Colonic mucosa (tissue), 4 donors: Measurements from ENCODE around the gene JAKMIP1. TPM values are rescaled to one million over a fixed set of nuclear protein-coding genes. Genes with fewer than 3 reads are reported as not detected.
"Not testable (repeated sequence)": the region's sequence is repeated elsewhere in the genome, so short reads cannot be mapped to it uniquely, and the experiment has no call there.

Experiments used
- DNase-seq: peaks from one replicate; pipeline ENCODE4 v3.0.0-alpha.2; 2020
- H3K27ac ChIP-seq: fragments of 200-600 bp; one replicate; pipeline ENCODE4 v1.8.0; 2021
- H3K27me3 ChIP-seq: fragments of 200-600 bp; one replicate; pipeline ENCODE4 v1.8.0; 2021
- H3K36me3 ChIP-seq: fragments of 200-600 bp; one replicate; pipeline ENCODE4 v1.8.0; 2021
- H3K4me1 ChIP-seq: fragments of 200-600 bp; one replicate; pipeline ENCODE4 v1.8.0; 2021; ENCODE audit warnings: mild to moderate bottlenecking
- H3K4me3 ChIP-seq: fragments of 200-600 bp; one replicate; pipeline ENCODE4 v1.8.0; 2021
- H3K9ac ChIP-seq, 2 donors: one replicate each; pipeline ENCODE4 v1.7.0; 2013; ENCODE audit warnings: control low read depth in 2 of 2, low read depth in 2 of 2, low read length in 2 of 2
- H3K9me3 ChIP-seq: fragments of 200-600 bp; one replicate; pipeline ENCODE4 v1.8.0; 2021
- CTCF ChIP-seq: fragments of 200-600 bp; IDR thresholded peaks from one replicate; pipeline ENCODE4 v1.8.0; 2022; ENCODE audit warnings: antibody characterized with exemption, mild to moderate bottlenecking
- intact Hi-C: fragments of 100-400 bp; cut with DNase I; formaldehyde crosslinking; loops from one replicate; pipeline ENCODE4 v1.14.1; 2022
- total RNA-seq, 2 donors: library from RNA; stranded (reverse); fragmentation: NEBNext Ultra II Directional in 1 of 2; extraction: Animal tissue kit (Norgen Biotek cat#: 25700) in 1 of 2; gene quantifications; one replicate each; pipeline ENCODE4 v1.2.1, GENCODE V29; 2021
- donor health status: healthy.
- donor health status: DM: no; HTN: no; CAD: no.
- donor health status: DM: no; HTN: no; CAD: no.

Gene JAKMIP1
- total RNA-seq, 2 donors from 2014 or later, result 0.19 to 0.42 TPM

GRCh38 chr4:6221851-6222760, 21.8 kb upstream of the JAKMIP1 start:
- H3K27me3 ChIP-seq, result peaks cover 19% of the 10 kb centered on the region
- intact Hi-C loops, result no loop called here
- no peak overlapping the region for H3K9ac ChIP-seq

GRCh38 chr4:6221301-6221850, 21.0 kb upstream of the JAKMIP1 start:
- H3K4me3 ChIP-seq, result peak overlapping the region; percentile 11
- no peaks in the 10 kb centered on the region for H3K36me3 ChIP-seq
- no peaks in the 10 kb centered on the region for H3K9me3 ChIP-seq
- DNase-seq, result no peak
- H3K9ac ChIP-seq, result no peak overlapping the region
- H3K27ac ChIP-seq, result no peak overlapping the region
- intact Hi-C loops, result no loop called here
- peaks cover 19% of the 10 kb centered on the region for H3K27me3 ChIP-seq
- no peak for TF ChIP-seq CTCF
- no peaks in the 10 kb centered on the region for H3K4me1 ChIP-seq

More at GRCh38 chr4:6221851-6222760, 21.8 kb upstream of the JAKMIP1 start:
- Histone ChIP-seq H3K27ac (no peak overlapping the region), H3K4me3 (peak overlapping the region; percentile 11), H3K36me3 (no peaks in the 10 kb centered on the region), H3K9me3 (no peaks in the 10 kb centered on the region), H3K4me1 (no peaks in the 10 kb centered on the region)
- TF ChIP-seq CTCF, result no peak
- DNase-seq, result peak; percentile 35

- peaks cover 19% of the 10 kb centered on the region for H3K27me3 ChIP-seq
- H3K27ac ChIP-seq, result no peak overlapping the region
- no peaks in the 10 kb centered on the region for H3K9me3 ChIP-seq
- no peak for DNase-seq
- no peak overlapping the region for H3K4me3 ChIP-seq
- H3K9ac ChIP-seq, result no peak overlapping the region
- TF ChIP-seq CTCF, result no peak
- no peaks in the 10 kb centered on the region for H3K4me1 ChIP-seq
- intact Hi-C loops, result no loop called here
- H3K36me3 ChIP-seq, result no peaks in the 10 kb centered on the region
Measured at GRCh38 chr4:6217716-6218381, 17.5 kb upstream of the JAKMIP1 start.

GRCh38 chr4:6216588-6216987, 16.2 kb upstream of the JAKMIP1 start:
- intact Hi-C loops, result no loop called here
- Histone ChIP-seq H3K9ac (no peak overlapping the region), H3K27ac (no peak overlapping the region), H3K4me1 (no peaks in the 10 kb centered on the region), H3K36me3 (no peaks in the 10 kb centered on the region), H3K9me3 (no peaks in the 10 kb centered on the region), H3K4me3 (no peak overlapping the region), H3K27me3 (peaks cover 11% of the 10 kb centered on the region)
- TF ChIP-seq CTCF, result no peak
- no peak for DNase-seq

GRCh38 chr4:6209921-6210320, 9.6 kb upstream of the JAKMIP1 start:
- no peak overlapping the region for H3K4me3 ChIP-seq
- no peak overlapping the region for H3K9ac ChIP-seq
- no peak for DNase-seq
- no peaks in the 10 kb centered on the region for H3K9me3 ChIP-seq
- intact Hi-C loops, result no loop called here
- TF ChIP-seq CTCF, result no peak
- H3K27me3 ChIP-seq, result no peaks in the 10 kb centered on the region
- no peaks in the 10 kb centered on the region for H3K36me3 ChIP-seq
- H3K4me1 ChIP-seq, result no peaks in the 10 kb centered on the region
- no peak overlapping the region for H3K27ac ChIP-seq

GRCh38 chr4:6209291-6209690, 8.9 kb upstream of the JAKMIP1 start:
- H3K9ac ChIP-seq, H3K36me3 ChIP-seq, intact Hi-C loops, H3K4me3 ChIP-seq, H3K4me1 ChIP-seq, DNase-seq, H3K27me3 ChIP-seq, H3K27ac ChIP-seq, H3K9me3 ChIP-seq: not testable (repeated sequence)
